SIG-M5 treated with dmso at 0.1 percent for 504 hours (cell line): ENCODE data around the gene CAMKMT.
"Not testable (repeated sequence)": the region's sequence is repeated elsewhere in the genome, so short reads cannot be mapped to it uniquely, and the experiment has no call there.

ENCODE experiments used
- DNase-seq: peaks from one replicate; lab custom pipeline; 2025; ENCODE audit not compliant: unreplicated experiment; lab: John Stamatoyannopoulos, UW

Gene CAMKMT

DNA sequence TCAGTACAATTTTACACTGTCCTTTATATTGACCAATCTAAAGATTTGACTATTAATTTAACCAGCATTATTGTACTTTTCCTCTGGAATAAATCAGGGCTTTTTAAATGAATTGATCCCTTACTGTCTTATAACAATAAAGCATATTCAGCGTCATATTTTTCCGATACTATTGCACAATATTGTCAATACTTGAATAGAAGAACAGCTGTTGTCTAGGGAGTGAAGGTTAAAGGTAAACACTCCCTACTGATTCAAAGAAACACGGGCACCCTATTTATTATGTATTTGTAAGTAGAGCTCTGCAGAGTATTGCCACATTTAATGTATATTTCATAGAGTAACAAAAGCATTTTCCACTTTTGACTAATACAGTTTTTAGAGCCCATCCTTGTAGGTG, 134.4 kb downstream of the CAMKMT start:
- no peak for DNase-seq

DNA sequence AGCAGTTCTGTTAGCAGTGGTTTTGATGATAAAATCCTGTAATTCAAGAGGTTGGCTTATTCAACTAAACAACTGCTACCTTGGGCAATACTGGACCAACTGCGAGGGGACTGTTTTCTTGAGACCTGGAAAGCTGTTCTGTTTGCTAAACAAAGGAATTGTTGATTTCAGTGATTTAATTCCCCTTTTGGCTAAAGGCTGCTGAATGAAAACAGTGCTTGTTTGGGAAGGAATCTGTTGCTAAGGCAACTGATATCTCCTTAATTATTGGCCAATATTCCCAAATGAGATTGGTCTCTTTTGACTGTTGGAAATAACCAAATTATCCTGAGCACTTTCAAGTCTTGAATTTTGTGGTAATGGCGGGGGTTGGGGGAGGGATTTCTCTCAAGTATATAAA, 136.8 kb downstream of the CAMKMT start:
- no peak for DNase-seq

DNA sequence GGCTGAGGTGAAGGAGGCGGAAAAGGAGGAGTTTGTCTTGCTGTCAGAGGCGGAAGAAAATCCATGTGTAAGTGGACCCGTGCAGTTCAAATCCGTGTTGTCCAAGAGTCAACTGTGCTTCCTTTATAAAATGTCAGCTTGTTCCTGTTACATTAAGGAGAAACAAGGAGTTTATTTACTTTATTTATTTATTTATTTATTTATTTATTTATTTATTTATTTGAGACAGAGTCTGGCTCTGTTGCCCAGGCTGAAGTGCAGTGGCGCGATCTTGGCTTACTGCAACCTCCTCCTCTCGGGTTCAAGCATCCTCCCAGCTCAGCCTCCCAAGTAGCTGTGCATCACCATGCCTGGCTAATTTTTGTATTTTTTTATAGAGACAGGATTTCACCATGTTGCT, 143.9 kb downstream of the CAMKMT start:
- not testable (repeated sequence) for DNase-seq

DNA sequence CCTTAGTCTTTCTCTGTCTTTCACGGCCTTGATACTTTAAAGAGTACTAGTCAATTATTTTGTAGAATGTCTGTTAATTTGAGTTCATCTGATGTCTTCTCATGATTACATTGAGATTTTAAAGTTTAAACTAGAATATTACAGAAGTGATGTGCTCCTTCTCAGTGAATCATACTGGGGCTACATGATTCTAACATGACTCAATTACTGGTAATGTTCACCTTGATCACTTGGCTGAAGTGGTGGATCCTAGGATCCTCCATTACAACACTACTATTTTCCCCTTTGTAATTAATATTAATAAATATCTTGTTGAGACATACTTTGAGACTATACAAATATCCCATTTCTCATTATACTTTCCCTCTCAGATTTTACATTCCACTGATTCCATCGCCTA, 148.5 kb downstream of the CAMKMT start:
- no peak for DNase-seq

DNA sequence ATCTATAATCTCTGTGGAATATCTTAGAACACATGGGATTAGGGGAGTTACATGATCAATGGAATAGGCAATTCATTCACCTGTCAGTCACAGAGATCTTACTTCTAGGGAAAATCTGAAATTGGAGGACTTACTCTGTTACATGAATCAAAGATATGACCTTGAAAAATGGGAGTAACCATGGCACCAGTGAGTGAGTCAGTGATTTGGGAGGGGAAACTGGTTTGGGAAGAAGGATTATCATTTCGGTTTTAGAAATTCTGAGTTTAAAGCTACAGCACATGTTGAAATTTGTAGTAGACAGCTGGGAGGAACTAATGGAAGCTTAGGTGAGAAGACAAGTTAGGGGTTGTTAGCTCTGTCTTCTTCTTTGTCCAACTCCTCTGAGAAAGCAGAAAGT, 153.7 kb downstream of the CAMKMT start:
- no peak for DNase-seq

DNA sequence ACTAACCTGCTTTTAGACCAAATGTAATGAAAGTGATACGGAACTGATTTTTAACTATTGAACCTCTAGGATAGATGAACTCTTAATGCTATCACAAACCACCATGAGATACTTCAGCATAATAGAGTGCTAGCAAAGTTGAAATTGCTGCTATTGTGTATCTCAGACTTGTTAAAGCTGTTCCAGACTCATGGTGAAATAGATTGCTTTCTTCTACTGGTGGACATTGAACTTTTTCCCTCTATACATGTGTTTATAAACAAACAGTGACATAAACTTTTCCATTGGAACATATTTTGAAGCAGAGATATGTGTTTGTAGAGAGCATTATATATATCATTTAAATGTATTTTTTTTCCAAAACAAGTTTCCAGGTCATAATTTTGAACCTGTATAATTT, 157.3 kb downstream of the CAMKMT start:
- DNase-seq, result no peak

DNA sequence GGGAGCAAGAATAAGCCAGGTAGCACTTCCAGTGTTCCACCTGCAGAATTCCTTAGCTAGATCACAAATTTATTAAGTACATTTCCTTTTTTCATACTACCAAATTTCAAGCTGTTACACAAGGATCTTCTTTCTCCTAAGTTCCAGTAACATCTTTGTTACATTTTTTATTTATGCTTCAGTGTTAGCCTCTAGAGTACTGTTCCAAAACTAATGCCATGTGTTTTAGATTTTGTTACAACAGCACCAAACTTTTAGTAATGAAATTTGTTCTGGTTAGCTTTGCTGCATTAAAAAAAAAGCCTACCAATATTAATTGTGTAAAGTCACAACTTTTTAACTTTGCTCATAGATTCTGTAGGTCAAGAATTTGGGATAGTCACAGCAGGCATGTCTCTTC, 161.1 kb downstream of the CAMKMT start:
- no peak for DNase-seq

DNA sequence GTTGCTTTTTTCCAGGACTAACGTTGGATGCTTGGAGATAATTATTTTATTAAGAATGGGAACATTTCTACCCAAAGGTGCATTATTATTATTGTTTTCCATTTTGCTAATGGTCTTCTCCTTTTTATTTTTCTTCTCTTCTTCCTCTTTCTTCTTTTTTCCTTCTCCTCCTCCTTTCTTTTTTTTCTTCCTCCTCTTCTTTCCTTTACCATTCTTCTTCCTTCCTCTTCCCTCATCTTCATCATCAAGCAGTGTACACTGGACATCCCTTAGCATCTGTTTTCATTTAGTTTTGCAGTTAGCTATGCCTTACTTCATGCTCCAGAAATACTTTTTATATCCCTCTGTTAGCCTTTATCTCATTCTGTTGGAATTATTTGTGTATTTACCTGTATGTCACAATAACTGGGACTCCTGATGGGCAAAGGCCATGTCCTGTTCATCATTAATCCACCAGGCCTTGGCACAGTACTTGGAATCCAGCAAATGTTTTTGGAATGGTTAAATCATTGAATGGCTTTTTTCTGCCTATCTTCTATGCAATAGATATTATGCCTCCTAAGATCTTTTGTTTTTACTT, 162.7 kb downstream of the CAMKMT start:
- DNase-seq, result no peak

DNA sequence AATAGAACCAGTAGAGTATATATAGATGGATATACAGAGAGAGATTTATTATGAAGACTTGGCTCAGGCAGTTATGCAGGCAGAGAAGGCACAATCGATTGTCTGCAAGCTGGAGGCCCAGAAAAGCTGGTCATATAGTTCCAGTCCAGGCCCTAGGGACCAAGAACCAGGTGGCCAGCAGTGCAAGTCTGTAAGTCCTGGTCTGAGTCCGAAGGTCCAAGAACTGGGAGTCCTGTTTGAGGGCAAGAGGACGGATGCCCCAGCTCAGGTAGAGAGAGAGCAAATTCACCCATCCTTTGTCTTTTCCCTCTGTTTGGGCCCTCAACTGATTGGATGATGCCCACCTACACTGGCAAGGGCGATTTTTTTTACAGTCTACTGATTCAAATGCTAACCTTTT, 164.6 kb downstream of the CAMKMT start:
- DNase-seq, result no peak

DNA sequence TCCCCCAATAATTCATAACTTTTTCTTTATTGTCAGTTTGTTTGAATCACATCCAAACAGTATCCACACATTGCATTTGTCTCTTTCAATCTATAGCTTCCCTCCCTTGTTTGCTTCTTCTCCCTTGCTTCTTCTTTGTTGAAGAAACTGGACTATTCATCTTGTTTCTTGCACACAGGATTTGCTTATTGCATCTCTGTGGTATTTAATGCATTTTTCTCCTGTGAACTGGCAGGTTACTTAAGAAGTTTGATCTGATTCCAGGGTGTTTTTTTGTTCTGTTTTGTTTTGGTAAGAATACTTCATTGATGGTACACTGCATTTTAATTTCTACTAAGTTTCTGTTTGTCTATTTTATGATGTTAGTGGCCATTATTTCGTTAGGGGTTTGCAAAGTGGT, 166.8 kb downstream of the CAMKMT start:
- no peak for DNase-seq

DNA sequence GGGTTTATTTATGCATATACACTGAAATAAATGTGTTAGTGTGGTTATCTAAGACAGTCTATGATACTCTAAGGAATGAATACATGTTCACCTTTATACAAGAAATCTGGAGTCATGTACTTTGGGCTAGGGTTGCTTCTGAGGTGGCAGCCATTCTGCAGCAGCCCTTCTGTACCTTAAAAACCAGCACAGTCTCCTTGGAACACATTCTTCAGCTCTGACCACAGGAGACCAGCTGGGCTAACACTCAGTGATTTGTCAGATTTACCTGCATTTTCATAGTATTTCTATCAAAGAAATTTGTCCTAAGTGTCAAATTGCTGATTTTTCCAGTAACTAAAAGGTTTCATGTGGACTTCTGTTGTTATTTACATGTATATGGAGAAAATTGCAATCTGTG, 167.7 kb downstream of the CAMKMT start:
- DNase-seq, result no peak

DNA sequence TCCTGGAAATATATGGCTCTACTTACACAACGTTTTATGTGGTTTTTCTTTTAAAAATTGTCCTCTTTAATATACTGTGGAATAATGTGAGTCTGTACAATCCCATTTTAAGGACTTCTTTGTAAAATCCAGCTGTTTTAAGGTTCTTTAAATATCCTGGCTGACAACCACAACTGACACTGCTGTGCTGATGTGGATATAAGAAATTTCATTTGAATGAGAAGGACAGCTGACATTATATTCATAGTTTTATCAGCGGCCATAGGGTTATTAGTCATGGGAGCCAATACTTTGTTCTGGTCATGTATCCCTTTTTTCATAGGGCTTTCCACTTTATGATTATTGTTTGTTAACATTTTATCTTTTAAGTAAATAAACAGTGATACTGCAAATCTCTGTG, 169.5 kb downstream of the CAMKMT start:
- DNase-seq, result no peak

DNA sequence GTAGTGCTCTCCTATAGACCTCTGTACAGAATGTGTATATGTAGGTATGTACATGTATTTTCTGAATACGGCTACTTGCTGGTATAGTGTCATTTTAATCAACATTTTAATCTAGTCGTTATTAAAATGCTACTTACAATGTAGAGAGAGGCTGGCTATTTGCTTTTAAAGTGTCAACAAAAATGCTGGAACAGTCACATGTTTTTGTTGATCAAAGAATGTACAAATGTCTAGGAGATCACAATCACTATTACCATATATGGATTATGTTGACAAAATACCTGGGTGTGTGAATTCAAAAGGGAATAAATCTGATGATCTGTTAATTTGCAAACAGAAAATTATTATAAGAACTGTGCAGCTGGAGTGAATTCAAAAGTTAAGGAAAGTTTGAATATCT, 170.3 kb downstream of the CAMKMT start:
- DNase-seq, result no peak

DNA sequence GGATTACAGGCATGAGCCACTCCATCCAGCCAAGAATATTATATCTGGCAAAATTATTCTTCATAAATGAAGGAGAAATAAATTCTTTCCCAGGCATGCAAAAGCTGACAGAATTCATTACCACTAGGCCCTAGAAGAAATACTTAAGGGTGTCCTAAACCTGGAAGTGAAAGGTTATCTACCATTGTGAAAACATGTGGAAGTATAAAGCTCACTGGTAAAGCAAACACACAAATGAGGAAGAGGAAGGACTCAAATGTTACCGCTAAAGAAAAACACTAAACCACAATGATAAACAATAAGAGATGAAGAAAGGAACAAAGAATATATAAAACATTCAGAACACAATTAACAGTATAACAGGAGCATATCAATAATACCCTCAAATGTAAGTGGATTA, 171.8 kb downstream of the CAMKMT start:
- DNase-seq, result peak; percentile 34

DNA sequence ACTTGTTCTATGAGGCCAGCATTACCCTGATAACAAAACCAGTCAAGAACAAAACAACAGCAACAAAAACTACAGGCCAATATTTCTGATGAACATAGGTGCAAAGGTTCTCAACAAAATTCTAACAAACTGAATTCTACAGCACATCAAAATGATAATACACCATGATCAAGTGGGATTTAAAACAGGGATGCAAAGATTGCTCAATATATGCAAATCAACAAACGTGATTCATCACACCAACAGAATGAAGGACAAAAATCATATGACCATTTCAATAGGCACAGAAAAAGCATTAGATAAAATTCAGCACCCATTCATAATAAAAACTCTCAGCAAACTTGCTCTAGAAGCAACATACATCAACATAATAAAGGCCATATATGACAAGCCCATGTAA, 173.6 kb downstream of the CAMKMT start:
- DNase-seq, result no peak

DNA sequence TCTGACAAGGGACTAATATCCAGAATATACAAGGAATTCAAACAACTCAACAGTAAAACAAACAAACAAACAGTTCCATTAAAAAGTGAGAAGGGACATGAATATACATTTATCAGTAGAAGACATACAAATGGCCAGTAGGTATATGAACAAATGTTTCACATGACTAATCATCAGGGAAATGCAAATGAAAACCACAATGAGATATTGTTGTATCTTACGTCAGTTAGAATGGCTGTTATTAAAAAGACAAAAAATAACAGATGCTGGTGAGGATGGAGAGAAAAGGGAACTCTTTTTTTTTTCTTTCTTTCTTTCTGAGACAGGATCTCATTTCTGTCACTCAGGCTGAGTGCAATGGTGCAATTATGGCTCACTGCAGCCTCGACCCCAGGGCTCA, 175.5 kb downstream of the CAMKMT start:
- no peak for DNase-seq

DNA sequence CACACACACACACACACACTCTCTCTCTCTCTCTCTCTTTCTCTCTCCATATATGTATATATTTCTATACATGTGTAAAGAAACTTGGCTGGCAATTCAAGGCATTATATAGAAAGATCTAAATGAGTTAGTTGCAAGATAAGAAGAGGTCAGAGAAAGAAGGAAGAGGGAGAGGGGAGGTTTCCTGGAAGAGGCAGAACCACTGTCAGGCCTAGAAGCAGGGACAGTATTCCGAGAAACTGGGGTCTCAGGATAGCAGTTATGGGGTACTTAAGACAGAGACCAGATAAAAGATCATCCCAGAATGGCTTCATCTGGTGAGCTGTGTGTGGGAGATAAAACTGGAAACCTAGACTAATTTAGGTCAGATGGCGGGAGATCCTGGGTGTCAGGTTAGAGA, 180.8 kb downstream of the CAMKMT start:
- no peak for DNase-seq

DNA sequence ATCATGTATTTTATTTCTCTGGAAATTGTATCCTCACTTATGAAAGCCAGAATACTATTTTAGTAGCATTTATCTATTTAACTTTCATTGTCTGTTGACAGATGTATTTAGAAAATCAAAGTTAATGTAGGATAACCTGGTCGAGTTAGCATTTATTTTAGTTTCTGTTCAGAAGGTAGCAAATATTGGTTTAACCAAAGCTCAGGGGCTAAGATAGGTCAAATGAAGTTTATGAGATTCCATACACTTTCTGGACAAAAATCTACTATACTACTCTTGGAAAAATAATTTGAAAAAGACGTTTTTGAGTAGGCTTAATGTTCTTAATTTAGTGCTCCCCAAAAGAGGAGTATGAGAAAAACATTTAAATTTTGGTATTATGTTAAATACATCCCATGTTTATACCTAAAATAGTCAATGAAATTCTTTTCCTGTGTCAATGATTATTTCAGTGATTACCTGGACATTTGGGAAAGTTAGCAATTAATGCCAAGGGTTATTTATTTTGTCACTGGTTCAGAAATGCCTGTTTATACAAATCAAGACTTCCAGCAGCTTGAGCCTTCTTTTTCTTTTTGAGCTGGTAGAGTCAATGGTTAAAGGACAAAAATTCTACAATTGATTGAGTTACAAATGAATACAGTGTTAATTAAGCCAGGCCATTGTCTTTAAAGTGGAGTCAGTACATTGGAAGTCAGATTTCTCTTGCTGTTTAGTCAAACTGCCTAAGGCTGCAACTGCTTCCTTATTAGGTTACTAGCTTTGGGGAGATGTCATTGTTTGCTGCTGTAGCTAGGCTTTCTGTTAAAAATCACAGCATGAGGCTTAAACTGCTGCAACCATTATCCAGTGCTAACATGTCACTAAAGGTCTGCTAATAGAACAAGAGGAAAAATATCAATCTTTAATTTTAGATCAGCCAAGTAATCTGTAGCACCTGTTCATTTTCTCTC, 182.3 kb downstream of the CAMKMT start:
- DNase-seq, result peak; percentile 20

DNA sequence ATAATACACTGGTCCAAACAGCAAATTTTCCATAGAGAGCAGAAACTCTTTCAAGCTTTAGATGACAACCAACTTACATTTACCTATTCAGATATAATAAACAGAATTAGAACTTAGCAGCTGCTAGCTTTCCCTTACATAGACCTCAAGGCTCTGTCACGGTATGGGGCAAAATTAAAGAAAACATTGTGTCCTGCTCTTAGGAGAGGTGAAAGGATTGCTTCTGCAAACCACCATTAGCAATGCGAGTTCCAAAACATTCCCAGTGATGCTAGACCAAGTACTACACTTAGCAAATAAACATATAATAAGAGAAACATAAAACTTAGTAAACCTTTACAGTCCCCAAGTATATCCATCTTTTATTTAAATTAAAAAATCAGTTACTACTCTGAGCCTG, 183.3 kb downstream of the CAMKMT start:
- no peak for DNase-seq

DNA sequence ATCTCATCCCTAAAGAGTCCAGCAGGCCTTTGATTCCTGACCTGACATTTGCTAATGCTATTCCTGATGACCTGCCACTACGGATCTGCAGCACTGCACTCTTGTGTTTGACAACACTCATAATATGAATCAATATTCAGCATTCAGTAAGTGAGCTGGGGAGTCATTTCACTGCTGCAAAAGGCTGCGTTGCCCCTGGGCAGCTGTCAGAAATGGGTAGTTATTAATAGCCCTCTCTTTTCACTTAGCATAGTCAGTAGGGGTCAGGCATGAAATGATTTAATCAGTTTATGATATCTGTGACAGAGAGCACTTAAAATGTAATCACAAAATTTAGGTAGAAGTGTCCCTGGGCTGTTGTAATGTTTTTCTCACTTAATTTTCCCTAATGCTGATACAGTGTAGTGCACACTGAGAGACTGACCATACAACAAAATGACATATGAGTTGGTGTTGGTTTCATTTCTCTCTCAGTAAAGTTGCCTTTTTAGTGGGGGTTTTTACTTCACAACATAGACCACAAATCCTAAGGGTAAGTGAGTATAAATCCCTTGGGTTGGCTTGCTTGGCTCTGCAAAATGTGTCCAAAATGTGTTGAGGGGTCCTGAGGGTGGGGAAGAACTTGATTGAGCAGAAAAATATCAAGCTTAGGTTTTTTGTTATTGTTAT, 184.8 kb downstream of the CAMKMT start:
- no peak for DNase-seq

DNA sequence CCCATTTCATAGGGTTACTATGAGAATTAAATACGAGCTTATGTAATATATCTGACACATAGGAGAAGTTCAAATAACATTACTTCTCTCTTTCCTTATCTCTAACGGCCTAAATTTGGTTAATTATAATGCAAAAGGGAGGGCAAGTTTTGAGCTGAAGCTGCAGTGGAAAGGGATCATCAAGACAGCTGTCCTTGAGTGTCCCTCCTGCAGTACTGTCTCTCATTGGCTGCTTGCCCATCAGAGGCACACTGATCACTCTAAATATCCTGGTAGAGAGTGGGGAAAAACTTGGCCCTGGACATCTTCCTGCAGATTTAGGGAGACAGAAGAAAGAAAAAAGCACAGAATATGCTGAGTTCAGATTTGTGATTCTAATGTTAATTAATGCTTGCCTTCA, 186.0 kb downstream of the CAMKMT start:
- DNase-seq, result no peak
